ENCODE results near the gene SLC52A1. TPM values are rescaled to one million over a fixed set of nuclear protein-coding genes. Genes with fewer than 3 reads are reported as not detected.

Gene SLC52A1
- polyA plus RNA-seq, 2 of the 4 experiments (the other 2 are of a cell fraction) = 1.0 to 1.4 TPM

GRCh38 chr17:5031365-5032082 lies 3.7 kb downstream of the SLC52A1 start:
- Histone ChIP-seq H3K27ac (peak overlapping the region; percentile 70 to 90), H3K4me1 (peaks cover 3% of the 10 kb centered on the region; the same call in 1 of the 3 replicates), H3K4me3 (peak overlapping the region; percentile 42), H3K9me3 (no peaks in the 10 kb centered on the region), H3K4me2 (peak overlapping the region; percentile 84)
- CTCF ChIA-PET = interaction anchor here (0.7 to 5.7 kb wide), 25 partner anchors 8 to 254 kb away, joined by 3 to 58 read pairs (median 4); partner anchors contain the start of gene CAMTA2
- ATAC-seq = peak; percentile 76 to 79
- FAIRE-seq = peak; percentile 7
- peak; percentile 86 for DNase-seq (ENCODE audit: low read depth in 1 of 2, low spot score in 1 of 2)
- 12% methylated on average over 29 of the region's 48 CpGs for WGBS (ENCODE audit: missing lambda C conversion rate)
- POLR2A ChIA-PET = interaction anchor here (2.1 kb wide), 1 partner anchor 34 kb away, joined by 5 read pairs; the partner anchor contains the start of genes INCA1 and KIF1C
- no peak for TF ChIP-seq BHLHE40 (IDR thresholded peaks at IDR 0.05; ENCODE audit: low read depth, low read length)
- no peak for TF ChIP-seq RCOR1 (IDR thresholded peaks at IDR 0.05; ENCODE audit: low read depth, low read length)
- TF ChIP-seq MAFK (IDR thresholded peaks at IDR 0.05; ENCODE audit: partially characterized antibody) = no peak
- TF ChIP-seq KDM1A (IDR thresholded peaks at IDR 0.05; ENCODE audit: low read depth) = no peak
- TF ChIP-seq MYC (IDR thresholded peaks at IDR 0.05; ENCODE audit: borderline replicate concordance, low read length) = no peak
- no peak for TF ChIP-seq CHD4 (IDR thresholded peaks at IDR 0.05; ENCODE audit: borderline replicate concordance)
- TF ChIP-seq NFE2L2 (conservative IDR thresholded peaks at IDR 0.05; ENCODE audit: low read length) = no peak
- TF ChIP-seq ZSCAN20 (CRISPR knock-in tag; IDR thresholded peaks at IDR 0.05) = no peak
- TF ChIP-seq RFX5 (IDR thresholded peaks at IDR 0.05) = no peak
- TF ChIP-seq SMC3 (IDR thresholded peaks at IDR 0.05) = peak; percentile 83
- 0 out of 2 replicates have a peak, but pooled peaks have one; percentile 56 for TF ChIP-seq ATOH8 (CRISPR knock-in tag; IDR thresholded peaks at IDR 0.05; ENCODE audit: low read depth)
- TF ChIP-seq ZC3H11A (IDR thresholded peaks at IDR 0.05) = no peak
- no peak for TF ChIP-seq ESRRA (IDR thresholded peaks at IDR 0.05; ENCODE audit: borderline replicate concordance, low read length)
- TF ChIP-seq CTCF (IDR thresholded peaks at IDR 0.05) = peak; percentile 65
- no peak for TF ChIP-seq USF2 (IDR thresholded peaks at IDR 0.05)
- TF ChIP-seq JUN (IDR thresholded peaks at IDR 0.05) = peak in 1 of 2 experiments; percentile 45; a peak in 1 of 5 replicates
- TF ChIP-seq HES2 (IDR thresholded peaks at IDR 0.05) = no peak
- no peak for TF ChIP-seq HOXB13 (CRISPR knock-in tag; IDR thresholded peaks at IDR 0.05; ENCODE audit: low read depth)
- no peak for TF ChIP-seq POLR2AphosphoS2 (conservative IDR thresholded peaks at IDR 0.05; ENCODE audit: low read length)
- no peak for TF ChIP-seq FOSL2 (IDR thresholded peaks at IDR 0.05)
- TF ChIP-seq FOSL2 (CRISPR knock-in tag; IDR thresholded peaks at IDR 0.05) = no peak
- no peak for TF ChIP-seq PBX3 (IDR thresholded peaks at IDR 0.05)
- TF ChIP-seq CHD2 (IDR thresholded peaks at IDR 0.05; ENCODE audit: low read length, partially characterized antibody) = no peak
- no peak for TF ChIP-seq PHF8 (IDR thresholded peaks at IDR 0.05; ENCODE audit: borderline replicate concordance, low read depth)
- 0 out of 2 replicates have a peak, but pooled peaks have one; percentile 10 for TF ChIP-seq POLR2A (IDR thresholded peaks at IDR 0.05; ENCODE audit: low read length)
- no peak for TF ChIP-seq KDM5A (IDR thresholded peaks at IDR 0.05)
- no peak; the same call in 1 of the 2 replicates for TF ChIP-seq RNF2 (IDR thresholded peaks at IDR 0.05; ENCODE audit: borderline replicate concordance, low read depth)
- TF ChIP-seq FOXS1 (CRISPR knock-in tag; IDR thresholded peaks at IDR 0.05) = no peak
- TF ChIP-seq E2F6 (IDR thresholded peaks at IDR 0.05; ENCODE audit: borderline replicate concordance, low read depth) = peak; percentile 83
- TF ChIP-seq RARB (CRISPR knock-in tag; IDR thresholded peaks at IDR 0.05) = no peak
- TF ChIP-seq TFCP2L1 (CRISPR knock-in tag; IDR thresholded peaks at IDR 0.05) = no peak
- TF ChIP-seq CBX8 (IDR thresholded peaks at IDR 0.05) = no peak
- no peak for TF ChIP-seq REST (IDR thresholded peaks at IDR 0.05)
